Measurements from ENCODE around the gene ZNF462.

The ZNF462 gene

DNA sequence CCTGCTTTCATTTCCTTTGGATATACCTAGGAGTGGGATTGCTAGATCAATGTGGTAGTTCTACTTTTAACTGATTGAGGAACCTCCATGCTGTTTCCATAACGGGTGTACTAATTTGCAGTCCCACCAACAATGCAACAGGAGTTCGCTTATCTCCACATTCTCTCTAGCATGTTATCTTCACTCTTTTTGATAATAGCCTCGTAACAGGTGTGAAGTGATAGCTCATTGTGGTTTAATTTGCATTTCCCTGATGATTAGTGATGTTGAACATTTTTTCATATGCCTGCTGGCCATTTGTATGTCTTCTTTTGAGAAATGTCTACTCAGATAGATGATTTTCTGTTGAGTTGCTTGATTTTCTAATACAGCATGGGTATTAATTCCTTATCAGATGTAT lies 142.2 kb downstream of the ZNF462 start:
- H2AFZ ChIP-seq (ENCODE audit: low read depth): no peak overlapping the region
- H3K4me2 ChIP-seq: no peak overlapping the region
- TF ChIP-seq, protein P1, sequence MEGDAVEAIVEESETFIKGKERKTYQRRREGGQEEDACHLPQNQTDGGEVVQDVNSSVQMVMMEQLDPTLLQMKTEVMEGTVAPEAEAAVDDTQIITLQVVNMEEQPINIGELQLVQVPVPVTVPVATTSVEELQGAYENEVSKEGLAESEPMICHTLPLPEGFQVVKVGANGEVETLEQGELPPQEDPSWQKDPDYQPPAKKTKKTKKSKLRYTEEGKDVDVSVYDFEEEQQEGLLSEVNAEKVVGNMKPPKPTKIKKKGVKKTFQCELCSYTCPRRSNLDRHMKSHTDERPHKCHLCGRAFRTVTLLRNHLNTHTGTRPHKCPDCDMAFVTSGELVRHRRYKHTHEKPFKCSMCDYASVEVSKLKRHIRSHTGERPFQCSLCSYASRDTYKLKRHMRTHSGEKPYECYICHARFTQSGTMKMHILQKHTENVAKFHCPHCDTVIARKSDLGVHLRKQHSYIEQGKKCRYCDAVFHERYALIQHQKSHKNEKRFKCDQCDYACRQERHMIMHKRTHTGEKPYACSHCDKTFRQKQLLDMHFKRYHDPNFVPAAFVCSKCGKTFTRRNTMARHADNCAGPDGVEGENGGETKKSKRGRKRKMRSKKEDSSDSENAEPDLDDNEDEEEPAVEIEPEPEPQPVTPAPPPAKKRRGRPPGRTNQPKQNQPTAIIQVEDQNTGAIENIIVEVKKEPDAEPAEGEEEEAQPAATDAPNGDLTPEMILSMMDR (conservative IDR thresholded peaks at IDR 0.05; ENCODE audit: low read depth, low read length): no peak
- H3K27me3 ChIP-seq (ENCODE audit: insufficient read depth, low read depth): no peaks in the 10 kb centered on the region
- H3K4me3 ChIP-seq (IDR thresholded peaks at IDR 0.05; ENCODE audit: insufficient read depth, low read depth, low read length): no peak overlapping the region
- no peak overlapping the region for H3K27ac ChIP-seq
- no peaks in the 10 kb centered on the region for H3K36me3 ChIP-seq (ENCODE audit: insufficient read depth)
- H3K79me2 ChIP-seq (ENCODE audit: insufficient read depth, low read depth): no peaks in the 10 kb centered on the region
- no peaks in the 10 kb centered on the region for H3K4me1 ChIP-seq (ENCODE audit: low read depth, poor library complexity, severe bottlenecking)
- H3K9ac ChIP-seq: no peak overlapping the region
- H4K20me1 ChIP-seq (ENCODE audit: insufficient read depth): no peaks in the 10 kb centered on the region

DNA sequence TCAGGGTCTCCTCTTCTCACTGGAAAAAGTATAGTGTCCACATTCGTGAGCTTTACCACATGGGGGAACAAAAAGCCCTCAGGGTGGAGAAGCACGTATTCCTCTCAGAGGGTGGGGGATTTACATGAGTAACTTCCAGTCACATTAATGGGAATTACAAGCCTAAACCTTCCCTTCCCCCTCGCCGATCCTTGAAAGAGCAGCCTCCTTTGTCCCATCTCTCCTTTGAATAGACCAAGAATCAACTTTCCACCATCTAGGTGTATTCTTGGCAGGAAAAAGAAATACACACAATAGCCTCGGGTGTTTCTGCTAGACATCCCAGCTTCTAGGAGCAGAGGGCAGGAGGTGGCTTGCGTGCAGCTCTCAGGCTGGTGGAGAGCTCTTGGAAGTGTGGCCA lies 144.4 kb downstream of the ZNF462 start:
- H3K4me2 ChIP-seq: no peak overlapping the region
- TF ChIP-seq, protein P1 (conservative IDR thresholded peaks at IDR 0.05; ENCODE audit: low read depth, low read length): no peak
- H3K36me3 ChIP-seq (ENCODE audit: insufficient read depth): no peaks in the 10 kb centered on the region
- H2AFZ ChIP-seq (ENCODE audit: low read depth): no peak overlapping the region
- no peaks in the 10 kb centered on the region for H3K4me1 ChIP-seq (ENCODE audit: low read depth, poor library complexity, severe bottlenecking)
- no peak overlapping the region for H3K4me3 ChIP-seq (IDR thresholded peaks at IDR 0.05; ENCODE audit: insufficient read depth, low read depth, low read length)
- H3K79me2 ChIP-seq (ENCODE audit: insufficient read depth, low read depth): no peaks in the 10 kb centered on the region
- H3K27me3 ChIP-seq (ENCODE audit: insufficient read depth, low read depth): no peaks in the 10 kb centered on the region
- H3K27ac ChIP-seq: no peak overlapping the region
- H4K20me1 ChIP-seq (ENCODE audit: insufficient read depth): no peaks in the 10 kb centered on the region
- no peak overlapping the region for H3K9ac ChIP-seq

DNA sequence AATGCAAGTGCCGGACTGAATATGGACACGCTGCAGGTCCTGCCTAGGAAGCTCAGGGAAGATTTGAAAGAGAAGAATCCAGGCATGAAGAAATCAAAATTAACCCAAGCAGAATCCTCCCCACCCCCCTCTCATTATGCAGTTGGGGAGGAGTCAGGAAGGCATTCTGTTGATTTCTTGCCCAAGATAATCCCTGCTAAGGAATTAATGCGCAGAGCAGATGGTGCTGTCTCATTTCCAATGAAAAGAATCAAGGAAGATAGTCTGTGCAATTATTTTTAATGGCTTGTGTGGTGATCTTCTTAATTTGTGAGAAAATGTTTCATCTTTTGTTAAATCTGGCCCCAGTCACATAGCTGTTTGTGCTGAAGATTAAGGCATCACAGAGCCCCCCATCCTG lies 145.0 kb downstream of the ZNF462 start:
- no peak overlapping the region for H3K4me3 ChIP-seq (IDR thresholded peaks at IDR 0.05; ENCODE audit: insufficient read depth, low read depth, low read length)
- H3K9ac ChIP-seq: no peak overlapping the region
- H4K20me1 ChIP-seq (ENCODE audit: insufficient read depth): no peaks in the 10 kb centered on the region
- TF ChIP-seq, protein P1 (conservative IDR thresholded peaks at IDR 0.05; ENCODE audit: low read depth, low read length): no peak
- H3K27ac ChIP-seq: no peak overlapping the region
- H3K4me2 ChIP-seq: no peak overlapping the region
- no peaks in the 10 kb centered on the region for H3K36me3 ChIP-seq (ENCODE audit: insufficient read depth)
- no peaks in the 10 kb centered on the region for H3K4me1 ChIP-seq (ENCODE audit: low read depth, poor library complexity, severe bottlenecking)
- H3K27me3 ChIP-seq (ENCODE audit: insufficient read depth, low read depth): no peaks in the 10 kb centered on the region
- H3K79me2 ChIP-seq (ENCODE audit: insufficient read depth, low read depth): no peaks in the 10 kb centered on the region
- no peak overlapping the region for H2AFZ ChIP-seq (ENCODE audit: low read depth)

DNA sequence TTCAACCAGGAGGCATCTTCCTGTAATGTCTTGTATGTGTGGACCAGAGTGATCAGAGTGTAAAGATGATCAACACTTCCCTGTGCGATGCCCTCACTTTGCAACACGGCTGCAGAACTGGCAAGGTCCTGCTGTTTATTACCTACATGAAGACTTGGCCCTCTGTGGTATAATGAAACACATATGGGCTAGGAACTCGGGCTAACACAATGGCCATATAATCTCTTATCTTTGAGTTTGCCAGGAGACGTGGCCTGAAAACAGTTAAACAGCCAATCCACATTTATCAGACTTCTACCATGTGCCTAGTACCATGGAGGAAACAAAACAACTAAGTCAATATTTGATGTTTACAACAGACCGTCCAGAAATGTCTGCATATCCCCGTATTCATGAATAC lies 145.5 kb downstream of the ZNF462 start:
- TF ChIP-seq, protein P1 (conservative IDR thresholded peaks at IDR 0.05; ENCODE audit: low read depth, low read length): no peak
- no peaks in the 10 kb centered on the region for H3K79me2 ChIP-seq (ENCODE audit: insufficient read depth, low read depth)
- H3K36me3 ChIP-seq (ENCODE audit: insufficient read depth): no peaks in the 10 kb centered on the region

More for the DNA sequence above, 145.5 kb downstream of the ZNF462 start:
- Histone ChIP-seq H3K27ac (no peak overlapping the region), H4K20me1 (ENCODE audit: insufficient read depth) (no peaks in the 10 kb centered on the region), H2AFZ (ENCODE audit: low read depth) (no peak overlapping the region), H3K9ac (no peak overlapping the region), H3K4me1 (ENCODE audit: low read depth, poor library complexity, severe bottlenecking) (no peaks in the 10 kb centered on the region), H3K27me3 (ENCODE audit: insufficient read depth, low read depth) (no peaks in the 10 kb centered on the region), H3K4me3 (IDR thresholded peaks at IDR 0.05; ENCODE audit: insufficient read depth, low read depth, low read length) (no peak overlapping the region), H3K4me2 (no peak overlapping the region)
